Tibial nerve (tissue), 4 donors: Measurements from ENCODE around the gene TACR2. TPM values are rescaled to one million over a fixed set of nuclear protein-coding genes. Genes with fewer than 3 reads are reported as not detected.

Experiments used
- DNase-seq, 2 donors: peaks; one replicate each; pipeline ENCODE4 v3.0.0-alpha.2; 2019; ENCODE audit warnings: low spot score in 2 of 2
- H3K27ac ChIP-seq, 4 donors: fragments of 200-600 bp; sonication (generic) in 3 of 4; one replicate each; pipeline ENCODE4 v1.5.1; 2017 to 2019; ENCODE audit warnings: mild to moderate bottlenecking in 1 of 4
- H3K27me3 ChIP-seq, 2 donors: fragments of 200-600 bp; sonication (generic) in 1 of 2; one replicate each; pipeline versions ENCODE4 v1.5.1 to v1.6.0; 2017 to 2019
- H3K36me3 ChIP-seq, 3 donors: fragments of 200-600 bp; sonication (generic); one replicate each; pipeline ENCODE4 v1.5.1; 2018 to 2019
- H3K4me1 ChIP-seq, 4 donors: fragments of 200-600 bp; sonication (generic) in 3 of 4; one replicate each; pipeline ENCODE4 v1.5.1; 2017 to 2019
- H3K4me3 ChIP-seq, 4 donors: fragments of 200-600 bp; sonication (generic) in 3 of 4; one replicate each; pipeline ENCODE4 v1.5.1; 2017 to 2019; ENCODE audit warnings: mild to moderate bottlenecking in 1 of 4, moderate library complexity in 1 of 4
- H3K9me3 ChIP-seq, 4 donors: fragments of 200-600 bp; sonication (generic) in 3 of 4; one replicate each; pipeline ENCODE4 v1.5.1; 2017 to 2019
- EP300 ChIP-seq, 2 donors: sonication (generic); formaldehyde crosslinking; IDR thresholded peaks; one replicate each; pipeline ENCODE4 v1.6.1; 2017; ENCODE audit warnings: antibody characterized with exemption in 2 of 2, mild to moderate bottlenecking in 1 of 2
- POLR2A ChIP-seq, 2 donors: fragments of 450-650 bp; IDR thresholded peaks; one replicate each; pipeline ENCODE4 v1.6.1; 2017; ENCODE audit warnings: antibody characterized with exemption in 2 of 2, mild to moderate bottlenecking in 2 of 2, moderate library complexity in 2 of 2
- WGBS, 2 donors: methylation state at CpG; one replicate each; pipeline ENCODE4 v1.1.5; 2018; 5-methylcytosine and 5-hydroxymethylcytosine counted together
- total RNA-seq, 4 donors: library from RNA; depleted of rRNA; stranded (reverse); fragments of >200 nt; gene quantifications; one replicate each; pipeline ENCODE4 v1.1.0, GENCODE V29; 2016
- TF ChIP-seq, protein P1 (sequence below), 5 experiments: fragments of 200-600 bp in 3 of 5; fragments of 450-650 bp in 2 of 5; sonication (generic) in 3 of 5; IDR thresholded peaks; one replicate each; pipeline ENCODE4 v1.5.1; 2016 to 2019; ENCODE audit warnings: antibody characterized with exemption in 5 of 5, mild to moderate bottlenecking in 3 of 5, moderate library complexity in 2 of 5

Gene TACR2
- total RNA-seq, 4 donors from 2014 or later: 0.59 to 4.6 (median 1.2) TPM

DNA sequence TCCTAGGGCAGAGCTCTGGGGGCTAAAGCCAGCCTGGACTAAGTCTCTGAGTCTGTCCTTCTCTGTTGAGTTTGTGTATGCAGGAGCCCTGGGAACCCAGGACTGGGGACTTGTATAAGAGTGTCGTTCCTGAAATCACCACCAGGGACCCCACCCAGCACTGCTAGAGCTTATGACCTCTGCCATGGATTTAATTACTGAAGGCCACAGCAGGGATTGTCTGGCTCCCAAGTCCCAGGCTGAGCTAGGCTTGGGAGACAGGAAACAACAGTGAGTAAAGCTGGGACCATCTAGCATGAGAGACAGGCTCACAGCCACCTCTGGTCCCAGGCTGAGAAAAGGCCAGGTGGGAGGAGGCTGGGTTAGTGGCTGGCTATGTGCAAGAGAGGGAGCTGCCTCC, 33.1 kb upstream of the TACR2 start:
- peak; percentile 48 to 63 for DNase-seq
- 0% methylated on average over 1 of the region's 1 CpG for WGBS, 2 donors
- Histone ChIP-seq H3K27ac (peak overlapping the region in 3 of 4 donors; percentile 81 to 93 (median 86)), H3K4me1 (peaks cover 0 to 53% (median 16%) of the 10 kb centered on the region in 4 donors), H3K4me3 (no peak overlapping the region), H3K36me3 (no peaks in the 10 kb centered on the region), H3K27me3 (no peaks in the 10 kb centered on the region), H3K9me3 (no peaks in the 10 kb centered on the region)
- TF ChIP-seq, protein P1, sequence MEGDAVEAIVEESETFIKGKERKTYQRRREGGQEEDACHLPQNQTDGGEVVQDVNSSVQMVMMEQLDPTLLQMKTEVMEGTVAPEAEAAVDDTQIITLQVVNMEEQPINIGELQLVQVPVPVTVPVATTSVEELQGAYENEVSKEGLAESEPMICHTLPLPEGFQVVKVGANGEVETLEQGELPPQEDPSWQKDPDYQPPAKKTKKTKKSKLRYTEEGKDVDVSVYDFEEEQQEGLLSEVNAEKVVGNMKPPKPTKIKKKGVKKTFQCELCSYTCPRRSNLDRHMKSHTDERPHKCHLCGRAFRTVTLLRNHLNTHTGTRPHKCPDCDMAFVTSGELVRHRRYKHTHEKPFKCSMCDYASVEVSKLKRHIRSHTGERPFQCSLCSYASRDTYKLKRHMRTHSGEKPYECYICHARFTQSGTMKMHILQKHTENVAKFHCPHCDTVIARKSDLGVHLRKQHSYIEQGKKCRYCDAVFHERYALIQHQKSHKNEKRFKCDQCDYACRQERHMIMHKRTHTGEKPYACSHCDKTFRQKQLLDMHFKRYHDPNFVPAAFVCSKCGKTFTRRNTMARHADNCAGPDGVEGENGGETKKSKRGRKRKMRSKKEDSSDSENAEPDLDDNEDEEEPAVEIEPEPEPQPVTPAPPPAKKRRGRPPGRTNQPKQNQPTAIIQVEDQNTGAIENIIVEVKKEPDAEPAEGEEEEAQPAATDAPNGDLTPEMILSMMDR (IDR thresholded peaks at IDR 0.05): peak; percentile 47 to 74 (median 66)
- TF ChIP-seq POLR2A (IDR thresholded peaks at IDR 0.05) (no peak), EP300 (IDR thresholded peaks at IDR 0.05) (peak in 1 of 2 donors; percentile 17)

DNA sequence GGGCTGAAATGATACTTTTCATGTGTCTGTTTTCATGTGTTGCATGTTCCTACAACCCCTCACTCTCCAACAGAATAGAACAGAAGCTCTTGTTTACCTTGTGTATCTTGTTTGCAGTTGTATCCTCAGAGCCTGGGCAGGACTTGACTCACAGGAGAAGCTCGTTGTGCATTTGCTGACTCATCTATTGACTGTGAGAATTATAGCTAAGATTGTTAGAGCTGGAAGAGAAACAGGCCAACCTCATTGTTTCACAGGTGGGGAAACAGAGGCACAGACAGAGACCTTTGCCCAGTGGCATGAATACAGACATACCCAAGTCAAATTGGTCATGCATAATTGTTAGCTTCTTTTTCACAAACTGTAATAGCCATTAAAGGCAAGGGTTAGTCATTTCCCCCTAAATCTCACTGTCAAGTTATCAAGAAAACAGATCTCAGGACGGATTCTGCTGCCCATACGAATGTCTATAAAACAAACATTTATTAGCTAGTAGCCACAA, 30.0 kb upstream of the TACR2 start:
- Histone ChIP-seq H3K4me1 (peaks cover 0 to 24% (median 13%) of the 10 kb centered on the region in 4 donors), H3K9me3 (no peaks in the 10 kb centered on the region), H3K36me3 (no peaks in the 10 kb centered on the region), H3K27me3 (no peaks in the 10 kb centered on the region), H3K27ac (no peak overlapping the region), H3K4me3 (no peak overlapping the region)
- no peak for TF ChIP-seq POLR2A (IDR thresholded peaks at IDR 0.05)
- TF ChIP-seq, protein P1 (IDR thresholded peaks at IDR 0.05): no peak
- no peak for TF ChIP-seq EP300 (IDR thresholded peaks at IDR 0.05)
- WGBS, 2 donors: 52 to 64% methylated on average over 3 of the region's 3 CpGs
- DNase-seq: no peak

DNA sequence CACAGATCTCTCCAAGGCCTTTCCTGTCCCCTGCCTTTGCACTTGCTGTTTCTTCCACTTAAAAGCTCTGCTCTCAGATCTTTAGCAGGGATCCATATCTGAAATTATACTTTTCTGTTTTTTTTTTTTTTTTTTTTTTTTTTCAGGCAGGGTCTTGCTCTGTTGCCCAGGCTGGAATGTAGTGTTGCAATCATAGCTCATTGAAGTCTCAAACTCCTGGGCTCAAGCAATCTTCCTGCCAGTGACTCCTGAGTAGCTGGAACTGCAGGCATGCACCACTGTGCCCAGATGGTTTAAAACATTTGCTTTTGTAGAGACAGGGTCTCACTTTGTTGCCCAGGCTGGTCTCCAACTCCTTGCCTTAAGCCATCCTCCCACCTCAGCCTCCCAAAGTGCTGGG, 29.5 kb upstream of the TACR2 start:
- peaks cover 0 to 19% (median 13%) of the 10 kb centered on the region in 4 donors for H3K4me1 ChIP-seq
- DNase-seq: no peak
- TF ChIP-seq POLR2A (IDR thresholded peaks at IDR 0.05) (no peak), EP300 (IDR thresholded peaks at IDR 0.05) (no peak)
- TF ChIP-seq, protein P1 (IDR thresholded peaks at IDR 0.05): no peak
- no peaks in the 10 kb centered on the region for H3K9me3 ChIP-seq
- H3K27ac ChIP-seq: no peak overlapping the region
- H3K4me3 ChIP-seq: no peak overlapping the region
- no peaks in the 10 kb centered on the region for H3K27me3 ChIP-seq
- no peaks in the 10 kb centered on the region for H3K36me3 ChIP-seq

DNA sequence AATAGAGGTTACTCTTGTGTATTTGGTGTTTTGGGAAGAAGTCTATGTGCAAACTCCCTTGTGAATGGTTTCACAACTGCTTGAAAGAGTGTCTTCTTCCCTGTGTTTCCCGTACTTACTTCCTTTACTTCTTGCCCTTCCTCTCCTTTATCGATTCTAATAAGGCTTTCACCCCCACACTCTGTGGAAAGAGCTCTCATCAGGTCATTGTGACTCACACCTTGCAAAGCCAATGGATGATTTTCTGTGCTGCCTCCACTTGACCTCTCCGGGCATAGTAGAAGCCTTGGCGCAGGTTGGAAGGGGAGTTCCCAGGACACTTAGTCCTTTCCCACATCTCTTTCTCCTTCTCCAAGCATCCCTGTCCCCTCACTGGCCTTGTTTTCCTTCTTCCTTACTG, 28.3 kb upstream of the TACR2 start:
- H3K27ac ChIP-seq: no peak overlapping the region

DNA sequence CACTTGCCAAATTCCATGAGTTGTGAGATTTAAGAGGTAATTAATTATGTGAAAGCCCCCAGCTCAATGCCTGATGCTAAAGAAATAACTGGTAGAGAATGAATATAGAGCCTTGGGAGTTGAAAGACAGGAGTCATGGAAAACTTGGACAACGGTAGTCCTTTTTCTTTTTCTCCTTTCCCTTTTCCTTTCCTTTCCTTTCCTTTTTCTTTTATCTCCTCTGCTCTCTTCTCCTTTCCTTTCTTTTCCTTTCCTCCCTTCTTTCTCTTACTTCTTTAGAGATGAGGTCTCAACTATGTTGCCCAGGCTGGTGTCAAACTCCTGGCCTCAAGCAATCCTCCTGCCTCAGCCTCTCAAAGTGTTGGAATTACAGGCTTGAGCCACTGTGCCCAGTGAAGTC, 26.6 kb upstream of the TACR2 start:
- no peak for TF ChIP-seq POLR2A (IDR thresholded peaks at IDR 0.05)
- no peak for TF ChIP-seq EP300 (IDR thresholded peaks at IDR 0.05)
- TF ChIP-seq, protein P1 (IDR thresholded peaks at IDR 0.05): no peak
- WGBS, 2 donors: 73 to 83% methylated on average over 1 of the region's 1 CpG
- H3K36me3 ChIP-seq: no peaks in the 10 kb centered on the region
- peaks cover 0 to 10% (median 4%) of the 10 kb centered on the region in 4 donors for H3K4me1 ChIP-seq
- H3K27me3 ChIP-seq: no peaks in the 10 kb centered on the region
- H3K4me3 ChIP-seq: no peak overlapping the region
- no peak for DNase-seq
- H3K27ac ChIP-seq: no peak overlapping the region
- H3K9me3 ChIP-seq: no peaks in the 10 kb centered on the region

More for the DNA sequence above, 28.3 kb upstream of the TACR2 start:
- whole genome bisulfite sequencing, 2 donors: 76 to 86% methylated on average over 4 of the region's 4 CpGs
- Histone ChIP-seq H3K4me3 (no peak overlapping the region), H3K4me1 (peaks cover 0 to 7% (median 2%) of the 10 kb centered on the region in 4 donors), H3K36me3 (no peaks in the 10 kb centered on the region), H3K9me3 (no peaks in the 10 kb centered on the region), H3K27me3 (no peaks in the 10 kb centered on the region)
- TF ChIP-seq, protein P1 (IDR thresholded peaks at IDR 0.05): no peak
- TF ChIP-seq POLR2A (IDR thresholded peaks at IDR 0.05) (no peak), EP300 (IDR thresholded peaks at IDR 0.05) (no peak)
- no peak for DNase-seq
